GM21717 (cell line): ENCODE results near the gene ILF3.

Source experiments
- ATAC-seq: cut with Tn5 transposase; IDR thresholded peaks from one replicate; pipeline ENCODE4 v1.9.1; 2021; ENCODE audit warnings: mild to moderate bottlenecking, moderate library complexity; ENCODE audit not compliant: unreplicated experiment

ILF3 gene

DNA sequence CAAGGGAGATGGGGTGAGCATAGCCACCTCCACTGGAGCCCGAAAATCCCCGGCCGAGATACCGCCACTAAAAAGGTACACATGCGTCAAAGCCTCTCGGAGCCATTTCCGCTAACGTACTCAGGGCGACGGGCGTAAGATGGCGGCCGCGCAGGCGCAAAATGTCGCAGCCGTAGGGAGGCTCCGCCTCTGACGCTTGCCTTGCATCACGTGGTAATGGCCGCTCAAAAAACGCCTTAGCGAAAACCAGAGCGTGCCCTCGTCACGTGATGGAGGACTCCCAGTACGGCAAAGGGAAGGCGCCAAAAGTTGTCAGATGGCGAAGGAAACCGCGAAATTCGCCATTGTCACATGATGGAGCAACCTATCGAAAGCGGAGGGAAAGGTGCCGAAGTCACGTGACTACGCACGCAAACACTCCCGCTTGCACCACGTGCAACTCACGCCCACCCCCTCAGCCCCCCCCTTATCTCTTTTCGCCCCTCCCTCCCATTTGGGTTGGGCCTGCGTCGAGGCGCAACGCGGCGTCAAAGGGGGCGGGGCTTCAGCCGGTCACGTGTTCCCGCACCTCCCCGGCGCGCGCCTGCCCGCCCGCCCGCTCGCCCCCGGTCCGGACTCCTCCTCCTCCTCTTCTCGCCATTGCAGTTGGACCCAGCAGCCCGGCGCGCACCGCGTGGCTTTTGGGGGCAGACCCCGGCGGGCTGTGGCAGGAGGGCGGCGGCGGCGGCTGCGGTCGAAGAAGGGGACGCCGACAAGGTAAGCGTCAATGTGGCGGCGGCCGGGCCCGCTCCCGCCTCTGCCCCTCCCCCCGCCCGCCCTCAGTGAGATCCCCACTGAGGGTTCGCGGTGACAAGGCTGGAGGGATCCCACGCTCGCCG is at the start of gene ILF3:
Gene ILF3, plus strand, starts transcription at position 615 of the 878 bp plus-strand sequence. CDS start 16,260 bp downstream, outside the sequence.
- ATAC-seq, result peak; percentile 59

DNA sequence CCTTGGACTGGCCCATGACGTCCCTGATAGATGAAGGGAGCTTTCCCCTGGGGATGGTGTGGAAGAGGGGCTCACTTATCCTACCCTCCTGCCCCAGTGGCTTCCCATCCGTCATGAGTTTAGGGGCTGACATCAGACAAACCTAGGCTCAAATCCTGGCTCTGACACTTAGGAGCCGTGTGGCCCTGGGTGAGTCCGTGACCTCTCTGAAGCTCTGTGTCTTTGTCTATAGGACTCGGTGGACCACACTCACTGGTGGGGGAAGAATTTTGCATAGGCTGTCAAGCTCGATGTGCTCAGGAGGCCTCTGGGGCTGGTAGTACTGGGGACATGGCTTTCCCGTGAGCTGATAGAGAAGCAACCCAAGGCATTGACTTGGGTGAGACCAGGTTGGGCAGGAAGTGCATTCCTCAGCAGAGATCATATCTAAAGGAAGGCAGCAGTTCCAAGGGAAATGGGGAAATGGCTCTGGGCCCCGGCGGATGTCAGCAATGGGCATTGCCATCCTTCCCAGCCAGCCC is 49.6 kb upstream of the ILF3 start:
- ATAC-seq, result no peak

DNA sequence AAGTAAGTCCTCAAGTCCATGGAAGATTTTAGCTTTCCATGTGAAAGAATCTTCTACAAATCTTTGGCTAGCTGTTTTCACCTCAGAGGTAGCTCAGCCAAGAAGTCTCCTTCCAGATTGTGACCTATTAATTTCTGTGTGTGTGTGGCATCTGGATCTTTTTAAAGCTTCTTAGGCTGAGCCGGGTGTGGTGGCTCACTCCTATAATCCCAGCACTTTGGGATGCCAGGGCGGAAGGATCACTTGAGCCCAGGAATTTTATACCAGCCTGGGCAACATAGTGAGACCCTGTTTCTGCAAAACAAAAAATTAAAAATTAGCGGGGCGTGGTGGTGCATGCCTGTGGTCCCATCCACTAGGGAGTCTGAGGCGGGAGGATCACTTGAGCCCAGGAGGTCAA is 42.2 kb upstream of the ILF3 start:
- ATAC-seq, result no peak

DNA sequence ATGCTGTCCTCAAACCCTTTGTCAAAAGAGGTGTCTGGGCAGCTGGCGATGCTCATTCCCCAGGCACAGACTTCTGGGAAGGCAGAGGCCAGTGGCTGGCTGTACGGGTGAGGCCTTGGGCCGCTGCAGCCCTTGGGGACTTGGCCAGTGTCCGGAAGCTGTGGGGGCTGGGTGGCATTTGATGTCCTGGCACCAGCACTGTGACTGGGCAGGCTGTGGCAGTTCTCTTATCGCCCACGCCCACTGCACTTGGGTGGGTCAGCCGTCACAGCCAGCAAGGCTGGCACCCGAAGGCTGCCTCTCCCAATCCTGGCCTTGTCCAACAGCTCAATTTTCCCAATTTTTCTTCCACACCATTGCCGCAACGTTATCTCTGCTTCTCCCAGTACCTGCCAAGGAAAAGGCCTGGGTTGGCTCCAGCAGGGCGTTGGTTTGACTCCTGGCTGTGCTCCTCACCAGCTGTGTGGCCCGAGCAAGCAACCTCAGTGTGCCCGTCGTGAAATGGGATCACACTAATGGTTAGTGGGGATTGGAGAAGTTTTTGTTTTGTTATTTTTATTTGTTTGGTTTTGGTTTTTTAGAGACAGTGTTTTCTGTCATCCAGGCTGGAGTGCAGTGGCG is 41.5 kb upstream of the ILF3 start:
- ATAC-seq, result no peak

DNA sequence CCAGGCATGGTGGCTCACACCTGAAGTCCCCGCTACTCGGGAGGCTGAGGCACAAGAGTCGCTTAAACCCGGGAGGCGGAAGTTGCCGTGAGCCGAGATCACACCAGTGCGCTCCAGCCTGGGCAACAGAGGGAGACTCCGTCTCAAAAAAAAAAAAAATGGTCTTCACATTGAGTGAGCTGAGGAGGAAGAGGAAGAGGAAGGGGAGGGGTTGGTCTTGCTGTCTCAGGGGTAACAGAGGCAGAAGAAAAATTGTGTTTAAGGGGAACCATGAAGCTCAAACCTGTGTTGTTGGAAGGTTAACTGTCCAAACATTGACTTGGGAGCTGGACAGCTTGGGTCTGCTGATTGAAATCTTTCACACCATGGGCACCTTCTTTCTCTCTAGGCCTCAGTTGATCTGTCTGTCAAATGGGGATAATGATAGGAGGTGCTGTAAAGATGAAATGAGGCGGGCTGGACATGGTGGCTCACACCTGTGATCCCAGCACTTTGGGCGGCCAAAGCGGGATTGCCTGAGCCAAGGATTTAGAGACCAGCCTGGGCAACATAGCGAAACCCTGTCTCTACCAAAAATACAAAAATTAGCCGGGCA is 38.6 kb upstream of the ILF3 start:
- no peak for ATAC-seq

DNA sequence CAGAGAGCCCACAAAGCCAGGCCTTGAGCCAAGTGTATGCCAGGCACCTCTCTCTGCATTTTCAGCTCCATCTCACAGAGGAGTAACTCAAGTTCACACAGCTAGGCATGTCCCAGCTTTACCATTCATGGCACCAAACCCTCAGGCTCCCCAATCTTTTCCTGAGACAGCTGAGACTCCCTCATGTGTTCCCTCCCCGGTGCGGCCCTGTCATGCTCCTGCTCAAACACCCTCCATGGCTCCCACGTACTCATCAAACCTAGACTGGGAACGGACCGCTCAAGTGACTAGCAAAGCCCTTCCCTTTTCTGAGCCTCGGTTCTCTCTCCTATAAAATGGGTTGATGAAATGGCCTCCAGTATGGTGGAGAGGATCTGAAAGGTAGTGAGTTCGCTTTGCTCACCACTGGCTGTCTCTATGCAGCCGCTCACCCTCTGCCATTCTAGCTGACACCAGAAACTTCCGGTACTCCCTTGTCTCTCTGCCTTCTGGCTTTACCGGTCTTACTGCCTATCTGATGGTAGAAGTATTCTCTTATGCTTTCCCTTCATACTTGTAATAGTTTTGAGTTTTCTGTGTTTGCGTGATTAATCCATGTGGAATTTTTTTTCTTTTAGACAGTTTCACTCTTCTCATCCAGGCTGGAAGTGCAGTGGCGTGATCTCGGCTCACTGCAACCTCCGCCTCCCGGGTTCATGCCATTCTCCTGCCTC is 36.6 kb upstream of the ILF3 start:
- ATAC-seq, result no peak

DNA sequence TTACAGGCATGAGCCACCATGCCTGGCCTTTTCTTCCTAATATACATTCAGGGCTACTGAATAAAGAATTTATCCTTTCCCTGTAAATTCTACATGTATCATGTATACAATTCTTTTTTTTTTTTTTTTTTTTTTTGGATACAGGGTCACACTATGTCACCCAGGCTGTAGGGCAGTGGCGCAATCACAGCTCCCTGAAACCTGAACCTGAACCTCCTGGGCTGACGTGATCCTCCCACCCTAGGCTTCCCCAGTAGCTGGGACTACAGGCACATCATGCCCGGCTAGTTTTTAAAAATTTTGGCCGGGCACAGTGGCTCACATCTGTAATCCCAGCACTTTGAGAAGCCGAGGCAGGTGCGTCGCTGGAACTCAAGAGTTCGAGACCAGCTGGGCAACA is 35.3 kb upstream of the ILF3 start:
- ATAC-seq, result no peak

DNA sequence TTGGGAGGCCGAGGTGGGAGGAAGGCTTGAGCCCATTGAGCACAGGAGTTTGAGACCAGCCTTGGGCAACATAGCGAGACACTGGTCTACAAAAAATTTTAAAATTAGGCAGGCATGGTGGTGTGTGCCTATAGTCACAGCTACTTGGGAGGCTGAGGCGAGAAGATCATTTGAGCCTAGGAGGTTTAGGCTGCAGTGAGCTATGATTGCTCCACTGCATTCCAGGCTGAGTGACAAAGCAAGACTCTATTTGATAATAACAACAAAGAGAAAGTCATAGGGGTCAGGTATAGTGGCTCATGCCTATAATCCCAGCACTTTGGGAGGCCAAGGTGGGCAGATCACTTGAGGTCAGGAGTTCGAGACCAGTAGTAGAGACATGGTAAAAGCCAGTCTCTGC is 33.4 kb upstream of the ILF3 start:
- ATAC-seq, result no peak

DNA sequence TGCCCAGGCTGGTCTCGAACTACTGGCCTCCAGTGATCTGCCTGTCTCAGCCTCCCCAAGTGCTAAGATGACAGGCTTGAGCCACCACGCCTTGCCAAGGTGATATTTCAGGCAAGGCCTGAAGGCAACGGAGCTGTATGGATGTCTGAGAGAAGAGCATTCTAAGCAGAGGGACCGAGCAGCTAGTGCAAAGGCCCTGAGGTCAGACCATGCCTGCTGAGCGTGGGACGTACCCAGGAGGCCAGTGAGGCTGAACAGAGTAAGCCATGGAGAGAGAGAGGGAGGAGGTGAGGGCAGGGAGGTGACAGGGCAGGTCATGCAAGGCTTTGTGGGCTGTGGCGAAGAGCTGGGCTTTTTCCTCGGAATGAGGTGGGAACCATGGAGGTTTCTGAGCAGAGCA is 32.2 kb upstream of the ILF3 start:
- ATAC-seq, result no peak

DNA sequence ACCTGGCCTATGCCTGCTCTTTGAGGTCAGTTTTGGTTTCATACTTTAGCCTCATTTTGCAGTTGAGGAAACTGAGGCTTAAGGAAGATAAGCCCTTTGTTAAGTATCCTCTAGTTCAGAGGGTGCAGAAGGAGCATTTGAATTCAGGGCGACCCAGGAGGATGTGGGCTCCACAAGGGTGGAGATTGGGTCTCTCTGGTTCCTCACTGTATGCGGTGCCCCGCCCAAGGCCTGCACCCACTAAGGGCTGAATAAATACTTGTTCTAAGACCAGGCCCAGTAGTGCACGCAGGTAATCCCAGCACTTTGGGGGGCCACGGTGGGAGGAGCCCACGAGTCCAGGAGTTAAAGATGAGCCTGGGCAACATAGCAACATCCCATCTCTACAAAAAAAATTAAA is 29.6 kb upstream of the ILF3 start:
- no peak for ATAC-seq

DNA sequence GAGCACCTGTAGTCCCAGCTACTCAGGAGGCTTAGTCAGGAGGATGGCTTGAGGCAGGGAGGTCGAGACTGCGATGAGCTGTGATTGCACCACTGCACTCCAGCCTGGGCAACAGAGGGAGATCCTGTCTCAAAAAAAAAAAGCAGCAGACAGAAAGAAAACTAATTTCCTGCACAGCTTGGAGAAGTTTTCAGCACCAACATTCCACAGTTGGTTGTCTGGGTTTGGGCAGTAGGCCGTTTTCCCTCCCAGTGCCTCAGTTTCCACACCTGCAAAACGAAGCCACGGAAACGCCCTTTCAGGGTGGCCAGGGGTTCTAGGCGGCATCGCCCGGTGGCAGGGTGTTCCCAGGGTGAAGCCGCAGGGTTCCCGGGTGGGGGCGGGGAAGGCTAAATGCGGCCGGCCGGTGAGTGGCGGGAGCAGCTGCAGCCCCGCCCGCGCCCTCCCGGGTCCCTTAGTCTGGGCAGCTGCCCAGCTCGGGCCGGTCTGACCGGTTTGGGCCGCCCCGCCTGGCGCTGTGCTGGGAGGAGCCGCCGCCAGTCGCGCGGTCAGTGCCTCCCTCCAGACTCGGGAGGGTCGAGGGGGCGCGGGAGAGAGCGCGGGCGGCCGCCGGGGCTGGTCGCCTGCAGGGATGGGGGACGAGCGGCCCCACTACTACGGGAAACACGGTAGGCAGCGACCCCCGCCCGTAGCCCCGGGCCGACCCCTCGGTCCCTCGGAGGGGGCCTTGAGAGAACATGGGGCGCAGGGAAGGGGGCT is 29.0 kb upstream of the ILF3 start, which contains the start of gene SLC44A2:
Gene SLC44A2, plus strand, starts transcription at position 551 of the 759 bp plus-strand sequence. Its CDS starts 81 bp downstream, at position 632.
- ATAC-seq, result no peak

DNA sequence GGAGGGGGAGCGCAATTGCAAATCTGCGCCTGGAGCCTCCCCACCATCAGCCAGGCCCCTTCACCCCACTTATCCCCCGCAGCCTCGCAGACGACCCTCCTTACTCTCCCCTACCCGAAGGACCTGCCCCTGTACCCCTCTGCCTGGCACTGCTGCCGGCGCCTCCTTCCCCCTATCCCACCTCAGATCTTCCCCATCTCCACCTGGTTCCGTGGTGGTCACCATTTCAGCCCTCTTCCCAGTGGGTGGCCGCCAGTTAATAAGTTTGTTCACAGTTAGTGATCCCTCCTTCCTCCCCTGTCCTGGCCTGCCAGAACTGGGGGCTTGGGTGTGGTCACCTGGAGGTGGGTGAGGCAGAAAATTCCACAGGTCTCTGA is 28.4 kb upstream of the ILF3 start:
- no peak for ATAC-seq

DNA sequence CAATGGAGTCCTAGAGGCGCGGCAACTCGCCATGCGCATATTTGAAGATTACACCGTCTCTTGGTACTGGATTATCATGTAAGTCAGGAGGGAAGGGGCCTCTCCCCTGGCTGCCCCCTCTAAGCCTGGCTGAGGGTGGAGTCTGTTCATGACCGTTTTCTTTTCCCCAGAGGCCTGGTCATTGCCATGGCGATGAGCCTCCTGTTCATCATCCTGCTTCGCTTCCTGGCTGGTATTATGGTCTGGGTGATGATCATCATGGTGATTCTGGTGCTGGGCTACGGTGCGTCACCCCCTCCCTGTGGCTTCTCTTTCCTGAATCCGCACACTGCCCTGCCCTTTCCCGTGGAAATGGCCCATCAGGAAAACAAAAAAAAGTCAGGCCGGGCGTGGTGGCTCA is 22.3 kb upstream of the ILF3 start:
- no peak for ATAC-seq

DNA sequence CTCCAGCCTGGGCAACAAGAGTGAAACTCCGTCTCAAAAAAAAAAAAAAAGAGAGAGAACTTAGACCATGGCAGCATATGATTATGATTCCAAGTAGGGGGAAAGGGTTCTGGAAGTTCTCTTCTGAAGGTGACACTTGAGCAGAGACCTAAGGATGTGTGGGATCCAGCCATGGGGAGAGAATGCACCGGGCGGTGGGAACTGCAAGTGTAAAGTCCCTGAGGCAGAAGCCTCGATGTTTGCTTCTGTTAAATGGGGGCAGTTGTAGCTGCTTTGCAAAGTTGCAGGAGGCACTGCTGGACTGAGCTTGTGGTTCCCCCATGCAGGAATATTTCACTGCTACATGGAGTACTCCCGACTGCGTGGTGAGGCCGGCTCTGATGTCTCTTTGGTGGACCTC is 19.7 kb upstream of the ILF3 start:
- ATAC-seq, result no peak

DNA sequence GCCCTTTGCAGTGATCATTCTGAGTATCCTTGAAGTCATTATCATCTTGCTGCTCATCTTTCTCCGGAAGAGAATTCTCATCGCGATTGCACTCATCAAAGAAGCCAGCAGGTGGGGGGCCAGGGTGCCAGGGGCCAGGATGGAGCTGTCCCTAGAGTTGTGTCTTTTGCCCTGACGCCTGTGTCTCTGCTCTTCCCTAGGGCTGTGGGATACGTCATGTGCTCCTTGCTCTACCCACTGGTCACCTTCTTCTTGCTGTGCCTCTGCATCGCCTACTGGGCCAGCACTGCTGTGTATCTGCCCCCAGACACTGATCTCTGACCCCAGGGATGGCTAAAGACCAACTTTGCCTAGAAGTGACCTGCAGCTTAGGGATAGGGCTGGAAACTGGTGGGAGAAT is 19.2 kb upstream of the ILF3 start:
- ATAC-seq, result no peak

DNA sequence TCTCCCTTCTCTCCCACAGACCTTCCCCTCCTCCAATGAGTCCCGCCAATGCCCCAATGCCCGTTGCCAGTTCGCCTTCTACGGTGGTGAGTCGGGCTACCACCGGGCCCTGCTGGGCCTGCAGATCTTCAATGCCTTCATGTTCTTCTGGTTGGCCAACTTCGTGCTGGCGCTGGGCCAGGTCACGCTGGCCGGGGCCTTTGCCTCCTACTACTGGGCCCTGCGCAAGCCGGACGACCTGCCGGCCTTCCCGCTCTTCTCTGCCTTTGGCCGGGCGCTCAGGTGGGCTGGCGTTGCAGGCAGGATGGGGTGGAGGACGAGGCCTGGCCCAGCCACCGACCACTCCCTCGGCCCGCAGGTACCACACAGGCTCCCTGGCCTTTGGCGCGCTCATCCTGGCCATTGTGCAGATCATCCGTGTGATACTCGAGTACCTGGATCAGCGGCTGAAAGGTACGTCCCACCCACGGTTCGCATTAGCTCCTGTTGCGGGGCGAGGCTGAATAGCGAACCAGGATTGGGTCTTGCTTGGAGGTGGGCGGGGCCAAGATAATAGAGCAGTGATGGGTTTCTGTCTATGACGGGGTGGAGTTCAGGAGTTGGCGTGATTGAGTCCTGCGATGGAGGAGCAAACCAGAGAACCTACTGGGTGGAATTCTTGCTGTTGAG is 17.7 kb upstream of the ILF3 start:
- no peak for ATAC-seq

DNA sequence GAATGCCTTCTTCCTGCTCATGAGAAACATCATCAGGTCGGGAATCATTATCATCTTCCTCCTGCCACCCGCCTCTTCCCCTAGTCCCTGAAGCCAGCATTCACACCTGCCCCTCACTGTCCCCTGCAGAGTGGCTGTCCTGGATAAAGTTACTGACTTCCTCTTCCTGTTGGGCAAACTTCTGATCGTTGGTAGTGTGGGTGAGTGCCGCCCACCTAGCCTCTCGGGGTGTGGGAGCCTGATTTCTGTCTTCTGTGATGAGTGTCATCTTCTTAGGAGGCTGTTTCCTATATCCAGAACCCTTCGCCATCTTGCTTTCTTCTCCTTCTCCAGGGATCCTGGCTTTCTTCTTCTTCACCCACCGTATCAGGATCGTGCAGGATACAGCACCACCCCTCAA is 16.3 kb upstream of the ILF3 start:
- no peak for ATAC-seq

DNA sequence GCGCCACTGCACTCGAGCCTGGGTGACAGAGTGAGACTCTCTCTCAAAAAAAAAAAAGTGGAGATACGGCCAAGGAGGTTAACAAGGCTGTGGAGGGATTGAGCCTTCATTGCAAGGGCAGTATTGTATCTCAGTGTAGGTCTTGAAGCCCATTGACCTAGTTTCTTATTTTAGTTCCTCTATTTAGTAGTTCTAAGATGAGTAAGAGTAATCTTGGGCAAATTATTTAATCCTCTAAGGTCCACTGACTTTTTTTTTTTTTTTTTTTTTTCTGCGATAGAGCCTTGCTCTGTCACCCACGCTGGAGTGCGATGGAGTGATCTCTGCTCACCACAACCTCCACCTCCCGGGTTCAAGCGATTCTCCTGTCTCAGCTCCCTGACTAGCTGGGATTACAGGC is 14.3 kb upstream of the ILF3 start:
- ATAC-seq, result no peak

DNA sequence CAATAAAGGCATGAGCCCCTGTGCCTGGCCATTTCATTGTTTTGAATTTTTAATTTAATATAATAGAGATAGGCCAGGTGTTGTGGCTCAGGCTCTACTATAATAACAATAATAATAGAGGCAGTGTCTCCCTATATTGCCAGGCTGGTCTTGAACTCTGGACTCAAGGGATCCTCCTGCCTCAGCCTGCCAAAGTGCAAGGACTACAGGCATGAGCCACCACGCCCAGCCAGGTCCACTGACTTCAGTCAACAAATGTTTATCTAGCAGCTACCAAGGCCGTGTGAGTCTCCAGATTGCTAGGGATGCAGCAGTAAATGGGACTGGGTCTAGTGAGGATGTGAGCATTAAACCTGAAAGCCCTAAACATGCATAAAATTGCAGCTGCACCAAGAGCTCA is 13.8 kb upstream of the ILF3 start:
- ATAC-seq, result no peak

DNA sequence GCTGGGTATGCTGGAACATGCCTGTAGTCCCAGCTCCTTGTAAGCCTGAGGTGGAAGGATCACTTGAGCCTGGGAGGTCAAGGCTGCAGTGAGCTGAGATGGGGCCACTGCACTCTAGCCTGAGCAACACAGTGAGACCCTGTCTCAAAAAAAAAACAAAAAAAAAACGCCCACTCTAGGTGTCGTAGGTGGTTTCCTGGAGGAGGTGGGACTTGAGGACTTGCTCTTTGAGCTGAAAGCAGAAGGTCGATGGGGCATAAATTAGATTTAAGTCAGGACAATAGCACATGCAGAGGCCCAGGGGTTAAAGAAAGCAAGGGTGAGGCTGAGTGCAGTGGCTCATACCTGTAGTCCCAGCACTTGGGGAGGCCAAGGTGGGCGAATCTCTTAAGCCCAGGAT is 12.9 kb upstream of the ILF3 start:
- ATAC-seq, result no peak
